HG02588 (cell line): ENCODE results near the gene CLASP1.
"Not testable (repeated sequence)": the region's sequence is repeated elsewhere in the genome, so short reads cannot be mapped to it uniquely, and the experiment has no call there.

ENCODE experiments used
- ATAC-seq: cut with Tn5 transposase; IDR thresholded peaks from one replicate; pipeline ENCODE4 v1.9.1; 2021; ENCODE audit warnings: mild to moderate bottlenecking, moderate library complexity; ENCODE audit not compliant: unreplicated experiment

The CLASP1 gene

GRCh38 chr2:121478996-121479745, 170.1 kb downstream of the CLASP1 start:
- no peak for ATAC-seq

- ATAC-seq: not testable (repeated sequence)
These were observed 170.8 kb downstream of the CLASP1 start for GRCh38 chr2:121478358-121478995.

GRCh38 chr2:121476684-121477083, 172.6 kb downstream of the CLASP1 start:
- no peak for ATAC-seq

- ATAC-seq: no peak
These were observed 173.3 kb downstream of the CLASP1 start for GRCh38 chr2:121475811-121476571.

- no peak for ATAC-seq
These were observed 175.8 kb downstream of the CLASP1 start for GRCh38 chr2:121473512-121473911.

GRCh38 chr2:121472470-121472993, 176.7 kb downstream of the CLASP1 start:
- ATAC-seq: no peak

- no peak for ATAC-seq
These were observed 177.5 kb downstream of the CLASP1 start for GRCh38 chr2:121471532-121472469.

- ATAC-seq: no peak
These were observed 178.3 kb downstream of the CLASP1 start for GRCh38 chr2:121470917-121471316.

- ATAC-seq: no peak
These were observed 179.9 kb downstream of the CLASP1 start for GRCh38 chr2:121469356-121469755.

- ATAC-seq: no peak
These were observed 180.3 kb downstream of the CLASP1 start for GRCh38 chr2:121468936-121469335.

GRCh38 chr2:121459291-121459690, 190.0 kb downstream of the CLASP1 start:
- no peak for ATAC-seq

- ATAC-seq: no peak
These were observed 192.9 kb downstream of the CLASP1 start for GRCh38 chr2:121456325-121456724.

GRCh38 chr2:121455446-121455845, 193.8 kb downstream of the CLASP1 start:
- no peak for ATAC-seq

GRCh38 chr2:121454549-121455090, 194.6 kb downstream of the CLASP1 start:
- ATAC-seq: no peak

- no peak for ATAC-seq
These were observed 197.9 kb downstream of the CLASP1 start for GRCh38 chr2:121451398-121451797.

- ATAC-seq: no peak
These were observed 199.0 kb downstream of the CLASP1 start for GRCh38 chr2:121450301-121450700.

GRCh38 chr2:121446647-121447241, 202.5 kb downstream of the CLASP1 start:
- no peak for ATAC-seq

- no peak for ATAC-seq
These were observed 206.4 kb downstream of the CLASP1 start for GRCh38 chr2:121442889-121443288.

GRCh38 chr2:121438290-121438689, 211.0 kb downstream of the CLASP1 start:
- not testable (repeated sequence) for ATAC-seq

GRCh38 chr2:121436918-121437317, 212.3 kb downstream of the CLASP1 start:
- ATAC-seq: no peak
